Osteocyte (in vitro differentiated cells): ENCODE data around the gene ZBTB9. TPM values are rescaled to one million over a fixed set of nuclear protein-coding genes. Genes with fewer than 3 reads are reported as not detected.

Experiments used
- DNase-seq: peaks from one replicate; pipeline ENCODE4 v3.0.0; 2021; ENCODE audit warnings: mixed read lengths; ENCODE audit not compliant: unreplicated experiment; ENCODE audit errors: extremely low spot score
- H3K27ac Mint-ChIP-seq: one replicate; pipeline ENCODE4 v1.8.0; 2021; ENCODE audit warnings: mild to moderate bottlenecking, mixed read lengths; ENCODE audit not compliant: unreplicated experiment
- H3K27me3 Mint-ChIP-seq: one replicate; pipeline ENCODE4 v1.8.0; 2021; ENCODE audit warnings: mixed read lengths; ENCODE audit not compliant: unreplicated experiment
- H3K36me3 Mint-ChIP-seq: one replicate; pipeline ENCODE4 v1.8.0; 2021; ENCODE audit warnings: mixed read lengths; ENCODE audit not compliant: unreplicated experiment
- H3K4me1 Mint-ChIP-seq: one replicate; pipeline ENCODE4 v1.8.0; 2021; ENCODE audit warnings: mixed read lengths; ENCODE audit not compliant: unreplicated experiment
- H3K4me3 Mint-ChIP-seq: one replicate; pipeline ENCODE4 v1.8.0; 2021; ENCODE audit warnings: mild to moderate bottlenecking, moderate library complexity, mixed read lengths; ENCODE audit not compliant: unreplicated experiment
- H3K9me3 Mint-ChIP-seq: one replicate; pipeline ENCODE4 v1.8.0; 2021; ENCODE audit warnings: mixed read lengths; ENCODE audit not compliant: unreplicated experiment
- CTCF ChIP-seq: fragments of 200-600 bp; sonication (generic); IDR thresholded peaks from 2 replicates; pipeline ENCODE4 v1.5.0; 2021; ENCODE audit warnings: antibody characterized with exemption, mild to moderate bottlenecking, moderate library complexity
- total RNA-seq: library from RNA; stranded (reverse); gene quantifications from 2 replicates; pipeline ENCODE4 v1.2.1, GENCODE V29; 2021

Gene ZBTB9
- total RNA-seq, 1 donor from 2014 or later, result 7.0 TPM

GRCh38 chr6:33419580-33420490 is 34.5 kb upstream of the ZBTB9 start, which contains the start of gene SYNGAP1:
Gene SYNGAP1 (plus strand): TSS chr6:33420065. CDS start chr6:33420265, 200 bp downstream.
- Mint-ChIP-seq H3K9me3 (no peaks in the 10 kb centered on the region), H3K4me3 (peak within 1 kb of the TSS; percentile 98), H3K27me3 (no peaks in the 10 kb centered on the region), H3K36me3 (peaks cover 12% of the 10 kb centered on the region), H3K4me1 (peaks cover 66% of the 10 kb centered on the region), H3K27ac (peak within 1 kb of the TSS; percentile 99)
- no peak for DNase-seq
- TF ChIP-seq CTCF, result no peak

DNA sequence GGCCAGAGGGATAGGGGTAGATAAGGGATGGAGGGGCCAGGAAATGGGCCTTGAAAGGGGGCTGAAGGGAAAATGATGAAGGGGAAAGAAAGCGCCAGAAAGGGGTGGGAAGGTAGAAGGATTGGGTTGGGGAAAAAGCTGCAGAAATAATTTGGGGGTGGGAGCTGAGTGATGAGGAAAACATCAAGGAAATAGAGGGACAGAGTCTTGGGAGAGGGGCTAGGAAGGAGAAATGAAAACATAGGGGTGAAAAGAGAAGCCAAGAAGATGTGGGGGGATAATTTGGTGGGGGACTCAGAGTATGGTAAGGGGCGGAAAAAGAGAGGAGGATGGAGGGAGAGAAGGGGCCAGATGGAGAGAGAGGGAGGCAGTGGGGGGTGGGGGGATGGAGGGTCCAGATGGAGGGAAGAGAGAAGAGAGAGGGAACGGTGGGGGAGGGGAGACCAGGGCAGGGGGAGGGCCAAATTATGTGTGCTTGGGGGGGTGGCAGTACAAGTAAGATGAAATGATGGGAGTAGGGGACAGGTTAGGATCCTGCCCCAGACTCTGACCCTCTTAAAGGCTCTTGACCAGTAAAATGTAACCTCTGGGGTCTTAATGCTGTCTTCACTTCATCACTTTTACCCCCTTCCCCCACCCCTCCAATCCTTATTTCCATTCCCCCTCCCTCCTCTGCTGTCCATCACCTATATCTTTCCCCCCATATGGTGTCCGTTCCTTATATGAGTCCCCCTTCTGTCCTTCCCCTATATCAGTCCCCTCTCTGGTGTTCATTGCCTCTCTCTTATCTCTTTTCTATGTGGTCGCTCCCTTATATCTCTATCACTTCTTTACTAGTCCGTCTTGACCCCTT is 33.7 kb upstream of the ZBTB9 start:
- Mint-ChIP-seq H3K9me3 (no peaks in the 10 kb centered on the region), H3K4me3 (peak overlapping the region; percentile 77), H3K27me3 (no peaks in the 10 kb centered on the region), H3K27ac (peak overlapping the region; percentile 69), H3K4me1 (peaks cover 66% of the 10 kb centered on the region), H3K36me3 (peaks cover 8% of the 10 kb centered on the region)
- TF ChIP-seq CTCF, result no peak
- DNase-seq, result no peak

DNA sequence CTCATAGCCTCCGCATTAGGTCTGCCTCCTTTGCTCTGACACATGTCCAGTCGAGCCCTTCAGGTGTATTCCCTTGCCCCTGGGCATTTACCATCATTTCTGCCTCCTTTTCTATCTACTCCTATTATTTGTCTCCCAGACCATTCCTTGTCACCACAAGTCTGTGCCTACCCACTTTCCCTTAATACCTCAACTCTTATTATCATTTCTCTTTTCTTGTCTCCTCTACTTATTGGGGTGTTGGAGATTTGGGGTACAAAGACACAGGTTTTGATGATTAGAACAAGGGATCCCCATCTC is 33.1 kb upstream of the ZBTB9 start:
- no peaks in the 10 kb centered on the region for H3K27me3 Mint-ChIP-seq
- H3K27ac Mint-ChIP-seq, result peak overlapping the region; percentile 35
- TF ChIP-seq CTCF, result no peak
- peaks cover 64% of the 10 kb centered on the region for H3K4me1 Mint-ChIP-seq
- DNase-seq, result no peak
- peak overlapping the region; percentile 40 for H3K4me3 Mint-ChIP-seq
- H3K9me3 Mint-ChIP-seq, result no peaks in the 10 kb centered on the region
- H3K36me3 Mint-ChIP-seq, result peaks cover 8% of the 10 kb centered on the region

GRCh38 chr6:33423777-33424176 is 30.6 kb upstream of the ZBTB9 start:
- H3K4me1 Mint-ChIP-seq, result peaks cover 68% of the 10 kb centered on the region
- DNase-seq, result no peak
- no peaks in the 10 kb centered on the region for H3K27me3 Mint-ChIP-seq
- peaks cover 8% of the 10 kb centered on the region for H3K36me3 Mint-ChIP-seq
- no peaks in the 10 kb centered on the region for H3K9me3 Mint-ChIP-seq
- no peak for TF ChIP-seq CTCF
- peak overlapping the region; percentile 87 for H3K4me3 Mint-ChIP-seq
- H3K27ac Mint-ChIP-seq, result peak overlapping the region; percentile 97
